Right ventricle myocardium inferior (tissue), 1 donor: ENCODE results near the gene CUEDC1. TPM values are rescaled to one million over a fixed set of nuclear protein-coding genes. Genes with fewer than 3 reads are reported as not detected.
"Not testable (repeated sequence)": the region's sequence is repeated elsewhere in the genome, so short reads cannot be mapped to it uniquely, and the experiment has no call there.

Experiments
- ATAC-seq: fragments of 200-7000 bp; cut with Tn5 transposase; one replicate; pipeline ENCODE4 v1.9.1; 2020; ENCODE audit warnings: mild to moderate bottlenecking, moderate library complexity
- DNase-seq: peaks from one replicate; pipeline ENCODE4 v3.0.0; 2021; ENCODE audit errors: missing footprints
- intact Hi-C: fragments of 100-400 bp; cut with DNase I; formaldehyde crosslinking; loops from one replicate; pipeline ENCODE4 v1.11.0; 2022
- total RNA-seq: library from RNA; stranded (reverse); fragmentation: NEBNext Ultra II Directional; extraction: Animal tissue kit (Norgen Biotek cat#: 25700); gene quantifications from one replicate; pipeline ENCODE4 v1.2.1, GENCODE V29; 2021
- donor health status: DM: no; HTN: yes; CAD: no; lungs with severe emphysema.

Gene CUEDC1
- total RNA-seq, 1 donor from 2014 or later: 49.1 TPM

DNA sequence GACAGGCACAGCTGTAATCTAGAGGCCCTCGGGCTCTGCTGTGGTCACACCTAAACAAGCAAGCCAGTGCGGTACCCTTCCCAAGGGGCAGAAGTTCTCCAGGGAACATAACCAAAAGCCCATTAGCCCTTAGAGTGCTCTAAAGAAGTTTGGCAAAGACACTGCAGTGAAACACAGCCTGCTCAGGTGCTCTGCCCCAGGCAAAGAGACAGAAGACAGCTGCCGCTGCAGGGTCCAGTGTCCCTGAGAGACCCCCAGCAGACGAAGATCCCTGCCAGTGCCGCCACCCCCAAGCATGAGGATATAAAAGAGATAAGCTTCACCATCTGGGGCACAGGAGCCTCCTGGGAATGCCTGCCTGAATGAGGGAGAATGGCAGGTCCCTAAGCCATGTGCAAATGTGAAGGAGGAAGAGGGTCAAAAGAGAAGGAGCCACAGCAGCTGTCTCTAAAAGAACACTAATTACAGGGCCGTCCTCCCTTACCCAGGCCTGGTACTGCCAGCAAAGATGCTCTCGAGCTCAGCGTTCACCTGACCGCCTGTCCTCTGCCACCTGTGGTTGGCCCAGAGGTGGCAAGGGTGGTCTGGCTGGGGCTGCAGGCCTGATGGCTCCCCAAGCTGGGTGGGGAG, 29.7 kb downstream of the CUEDC1 start:
- intact Hi-C loops: no loop called here
- ATAC-seq (no peak), DNase-seq (no peak)

- intact Hi-C loops: no loop called here
- ATAC-seq (peak; percentile 38), DNase-seq (no peak)
Measured at GRCh38 chr17:57924677-57925076, 30.5 kb downstream of the CUEDC1 start.

GRCh38 chr17:57923182-57923872, 31.9 kb downstream of the CUEDC1 start:
- ATAC-seq (no peak), DNase-seq (no peak)
- intact Hi-C loops: no loop called here

DNA sequence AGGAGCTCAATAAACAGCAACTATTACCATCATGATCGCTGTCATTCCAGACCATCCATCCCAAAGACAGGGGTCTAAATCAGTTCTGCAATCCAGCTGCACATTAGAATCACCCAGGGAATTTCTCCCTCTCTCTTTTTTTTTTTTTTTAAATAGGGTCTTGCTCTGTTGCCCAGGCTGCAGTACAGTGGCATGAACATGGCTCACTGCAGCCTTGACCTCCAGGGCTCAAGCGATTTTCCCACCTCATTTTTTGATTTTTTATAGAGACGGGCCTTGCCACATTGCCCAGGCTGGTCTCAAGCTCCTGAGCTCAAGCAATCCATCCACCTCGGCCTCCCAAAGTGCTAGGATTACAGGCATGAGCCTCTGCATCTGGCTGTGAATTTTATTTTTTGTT, 32.5 kb downstream of the CUEDC1 start:
- ATAC-seq, intact Hi-C loops, DNase-seq: not testable (repeated sequence)

GRCh38 chr17:57920916-57921703, 34.1 kb downstream of the CUEDC1 start:
- peak; percentile 47 for ATAC-seq

DNA sequence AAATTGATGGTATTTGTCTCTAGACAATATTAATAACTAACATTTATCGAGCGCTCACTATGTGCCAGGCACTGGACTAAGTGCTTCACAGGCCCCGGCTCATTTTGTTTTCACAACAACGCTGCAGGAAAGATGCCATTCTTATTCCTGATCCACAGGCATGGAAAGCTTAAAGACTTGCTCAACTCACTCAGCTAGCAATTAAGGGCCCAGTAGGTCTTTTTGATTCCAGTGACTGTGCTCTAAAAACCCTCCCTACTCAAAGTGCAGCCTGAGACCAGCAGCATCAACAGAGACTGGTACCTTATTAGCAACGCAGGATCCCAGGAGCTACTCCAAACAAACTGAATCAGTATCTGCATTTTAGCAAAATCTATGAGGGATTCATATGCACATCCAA, 35.3 kb downstream of the CUEDC1 start:
- intact Hi-C loops: no loop called here
- no peak for DNase-seq

More at GRCh38 chr17:57920916-57921703, 34.1 kb downstream of the CUEDC1 start:
- no peak for DNase-seq
- intact Hi-C loops: no loop called here

GRCh38 chr17:57918017-57918895, 37.0 kb downstream of the CUEDC1 start:
- intact Hi-C loops: no loop called here
- no peak for DNase-seq

More for the DNA sequence above, 35.3 kb downstream of the CUEDC1 start:
- ATAC-seq: no peak

DNA sequence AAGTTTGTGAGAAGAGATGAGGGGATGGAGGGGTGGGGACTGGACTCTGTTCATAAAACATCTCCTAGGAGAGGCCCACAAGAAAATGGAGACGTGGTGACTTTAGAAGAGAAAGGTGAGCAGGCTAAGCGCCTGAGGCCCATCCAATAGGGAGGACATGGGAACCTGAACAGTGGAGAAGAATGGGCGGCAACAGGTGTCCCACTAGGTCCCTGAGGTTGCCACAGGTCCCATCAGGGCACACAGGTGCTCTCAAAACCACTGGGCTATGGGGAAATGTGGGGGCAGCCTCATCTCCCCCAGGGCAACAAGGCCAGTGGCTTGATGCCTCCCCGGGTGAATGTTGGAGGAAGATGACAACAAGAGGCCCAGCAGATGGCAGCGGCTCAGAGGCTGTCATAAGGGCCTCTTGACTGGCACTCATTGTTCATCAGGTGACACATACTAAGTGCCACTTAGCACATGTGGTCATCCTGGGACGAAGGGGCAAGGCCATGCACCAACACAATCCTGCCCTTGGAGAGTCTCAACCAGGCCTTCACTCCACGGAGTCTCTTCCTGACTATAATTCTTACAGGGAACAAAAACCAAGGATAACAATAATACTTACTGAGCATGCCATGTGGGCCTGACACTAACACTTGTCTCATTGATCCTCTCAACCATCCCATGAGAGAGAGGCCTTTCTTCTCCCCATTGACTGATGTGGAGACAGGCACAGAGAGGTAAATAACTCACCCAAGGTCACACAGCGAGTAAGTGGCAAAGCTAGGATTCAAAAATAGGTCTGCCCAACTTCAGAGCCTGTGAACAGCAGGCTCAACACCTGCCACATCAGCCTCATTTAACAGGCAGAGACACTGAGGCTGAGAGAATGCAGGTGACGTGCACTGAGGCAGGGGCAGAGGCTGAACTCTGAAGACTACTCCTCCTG, 38.0 kb downstream of the CUEDC1 start:
- ATAC-seq (peak; percentile 72), DNase-seq (no peak)
- intact Hi-C loops: loop anchor here (2.0 kb wide), 1 partner anchor 24 kb away; no protein-coding TSS in a partner anchor

More at GRCh38 chr17:57918017-57918895, 37.0 kb downstream of the CUEDC1 start:
- ATAC-seq: no peak

GRCh38 chr17:57915985-57916757, 39.0 kb downstream of the CUEDC1 start:
- DNase-seq: no peak
- intact Hi-C loops: loop anchor here (2.0 kb wide), 2 partner anchors 21 to 23 kb away; no protein-coding TSS in a partner anchor
- no peak for ATAC-seq

DNA sequence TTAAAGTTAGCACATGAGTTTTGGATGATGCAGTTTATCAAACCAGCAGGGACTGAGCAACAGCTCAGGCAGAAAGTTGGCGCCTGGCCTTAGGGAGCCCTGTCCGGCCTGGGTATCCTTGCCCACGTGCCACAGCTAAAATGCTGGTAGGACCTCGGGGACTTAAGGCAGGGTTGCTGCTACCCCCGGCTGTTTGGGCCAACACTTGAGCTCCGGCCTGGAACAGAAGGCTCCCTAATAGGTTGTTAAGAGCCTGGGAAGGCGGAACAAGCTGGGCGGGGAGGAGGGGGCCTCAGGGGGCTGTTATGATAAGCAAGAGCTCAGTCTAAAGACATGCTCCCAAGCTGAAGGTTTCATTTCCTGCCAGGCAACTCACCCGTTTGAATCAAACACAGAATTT, 39.7 kb downstream of the CUEDC1 start:
- DNase-seq (no peak), ATAC-seq (peak; percentile 4)
- intact Hi-C loops: loop anchor here (2.0 kb wide), 1 partner anchor 21 kb away; no protein-coding TSS in a partner anchor

- no peak for DNase-seq
- intact Hi-C loops: loop anchor here (2.0 kb wide), 1 partner anchor 22 kb away; no protein-coding TSS in a partner anchor
- no peak for ATAC-seq
Measured at GRCh38 chr17:57914273-57915142, 40.7 kb downstream of the CUEDC1 start.

DNA sequence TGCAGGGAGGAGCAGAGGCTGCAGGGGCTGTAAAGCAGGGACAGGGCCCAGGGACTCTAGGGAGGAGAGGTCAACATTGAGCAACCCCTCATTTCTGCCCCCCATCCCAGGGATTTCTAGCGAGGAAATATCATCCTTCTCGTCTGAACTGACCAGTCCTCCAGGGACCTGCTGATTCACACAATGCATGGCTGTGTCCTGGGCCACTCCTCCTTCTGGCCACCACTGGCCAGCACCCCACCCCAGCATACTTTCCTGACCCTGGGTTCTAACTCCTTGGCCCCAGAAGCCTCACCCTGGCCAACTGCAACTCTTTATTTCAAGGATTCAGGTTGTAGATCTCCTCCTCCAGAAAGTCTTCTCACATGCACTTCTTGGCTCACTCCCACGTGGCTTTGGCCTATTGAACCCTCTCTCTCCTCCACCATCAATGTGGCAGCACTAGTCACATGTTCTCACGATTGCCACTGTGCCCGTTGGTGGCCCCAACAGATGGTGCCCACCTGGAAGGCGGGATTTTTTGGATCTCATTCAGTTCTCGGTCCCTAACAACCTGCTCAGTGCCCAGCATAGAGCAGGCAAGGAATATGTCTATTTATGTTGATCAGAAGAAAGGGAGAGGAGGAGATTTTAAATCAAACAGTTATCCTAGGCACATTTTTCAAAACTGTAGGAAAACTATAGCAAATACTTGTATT, 41.5 kb downstream of the CUEDC1 start:
- DNase-seq (no peak), ATAC-seq (peak; percentile 20)
- intact Hi-C loops: loop anchor here (2.0 kb wide), 1 partner anchor 23 kb away; no protein-coding TSS in a partner anchor

DNA sequence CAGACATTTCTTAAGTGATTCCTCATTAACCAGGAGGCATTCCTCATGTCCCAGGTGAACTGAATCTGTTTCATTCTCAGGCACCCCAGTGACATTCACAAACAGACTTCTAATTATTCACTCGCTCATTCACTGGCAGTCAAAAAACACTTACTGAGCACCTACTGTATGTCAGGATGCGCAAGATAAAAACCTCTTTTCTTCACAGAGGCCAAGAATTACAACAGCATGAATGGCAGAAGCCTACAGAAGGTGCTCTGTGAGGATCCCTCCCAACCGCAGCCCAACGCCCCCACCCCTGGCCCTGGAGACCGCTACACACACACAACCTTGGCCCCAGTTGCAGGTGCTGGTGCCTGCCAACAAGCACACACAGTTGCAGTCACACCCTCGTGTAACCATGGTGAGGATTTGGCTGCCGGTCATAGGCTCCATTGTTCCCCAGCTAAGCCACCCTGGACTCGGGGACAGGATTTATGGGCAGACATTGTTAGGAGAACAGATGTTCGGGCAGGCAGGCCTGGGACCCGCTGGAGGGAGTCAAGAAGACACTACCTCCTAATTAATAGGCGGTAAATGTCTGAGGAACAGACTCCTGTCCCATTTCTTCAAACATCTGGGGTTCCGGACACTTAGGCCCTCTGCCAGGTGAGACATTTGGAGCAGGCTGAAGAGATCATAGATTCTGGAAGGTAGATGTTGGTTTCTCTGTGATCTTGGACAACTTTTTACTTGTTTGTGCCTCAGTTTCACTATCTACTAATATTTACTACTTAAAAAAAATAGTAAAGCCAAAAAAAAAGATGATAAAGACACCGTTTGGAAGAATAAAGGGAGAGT, 43.2 kb downstream of the CUEDC1 start:
- ATAC-seq (peak; percentile 89), DNase-seq (peak; percentile 95)
- intact Hi-C loops: no loop called here
